ENCODE results near the gene EIF4A3.

DNA sequence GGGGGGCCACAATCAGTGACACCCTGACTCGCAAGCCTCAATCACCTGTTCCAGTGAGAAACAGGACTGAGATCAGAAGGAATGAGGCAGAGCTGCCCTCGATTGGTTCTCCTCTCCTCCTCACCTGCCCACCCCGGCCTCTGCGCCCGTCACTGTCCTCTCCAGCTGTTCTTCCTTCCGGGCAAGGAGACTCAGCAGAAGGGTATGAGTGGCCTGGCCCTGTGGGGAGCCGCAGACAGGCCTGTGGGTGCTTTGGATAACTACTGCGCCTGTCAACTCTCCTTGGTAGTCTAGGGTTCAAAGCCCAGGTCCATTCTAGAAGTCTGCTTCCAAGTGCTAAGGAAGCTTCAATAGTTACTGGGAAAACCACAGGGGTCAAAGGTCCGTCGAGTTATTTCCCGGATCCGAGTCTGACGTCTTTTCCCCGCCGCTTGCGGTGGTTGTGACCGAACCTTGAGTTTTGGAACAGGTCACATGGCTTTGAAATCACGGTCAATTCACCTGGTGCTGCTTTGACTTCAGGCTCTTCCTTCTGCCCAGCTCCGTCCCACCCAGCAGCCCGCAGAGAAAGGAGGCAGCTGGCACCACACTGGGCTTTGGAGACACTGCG is 31.2 kb upstream of the EIF4A3 start:
- TF ChIP-seq CTCF (optimal IDR thresholded peaks at IDR 0.05 in 1 of 3, IDR thresholded peaks at IDR 0.05 in 1 of 3, conservative IDR thresholded peaks at IDR 0.05 in 1 of 3; ENCODE audit: extremely low read depth in 1 of 3, insufficient read depth in 2 of 3, low read length in 3 of 3) = no peak
- TF ChIP-seq EZH2 (IDR thresholded peaks at IDR 0.05; ENCODE audit: low read length) = no peak

Data from keratinocyte (primary cell).